ENCODE measurements around the gene PLA2G5. TPM values are rescaled to one million over a fixed set of nuclear protein-coding genes. Genes with fewer than 3 reads are reported as not detected.

Gene PLA2G5
- polyA plus RNA-seq, 3 donors = not detected

DNA sequence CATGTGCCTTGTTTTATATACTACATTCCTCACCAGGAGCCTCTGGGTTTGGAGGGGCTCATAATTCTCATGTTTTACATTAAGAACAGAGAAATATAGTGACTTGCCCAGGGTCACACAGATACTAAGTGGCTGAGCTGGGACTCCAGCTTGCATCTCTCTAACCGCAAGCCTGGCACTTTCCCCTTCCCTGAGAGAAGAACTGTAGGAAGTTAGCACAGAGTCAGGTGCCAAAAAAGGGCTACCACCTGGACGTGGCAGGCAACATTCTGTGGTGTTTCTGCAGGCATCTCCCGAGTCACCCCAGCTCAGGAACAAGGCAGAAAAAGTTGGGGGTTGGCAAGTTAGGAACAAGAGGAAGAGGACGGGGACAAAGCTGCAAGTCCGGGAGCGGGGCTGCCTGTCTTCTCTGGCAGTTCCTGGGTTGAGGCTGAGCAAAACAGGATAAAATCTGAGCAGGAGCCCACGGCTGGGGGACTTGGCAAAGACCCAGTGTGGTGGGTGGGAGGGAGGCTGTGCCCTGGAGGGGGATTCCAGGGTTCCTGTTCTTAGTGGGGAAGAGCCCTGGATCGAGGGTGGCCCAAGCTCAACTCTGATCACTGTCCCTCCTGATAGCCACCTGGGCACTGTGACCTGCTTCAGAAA is 9.8 kb downstream of the PLA2G5 start:
- no peak overlapping the region for H3K9ac ChIP-seq (ENCODE audit: insufficient read depth, low read length, poor library complexity, severe bottlenecking)
- no peaks in the 10 kb centered on the region for H3K36me3 ChIP-seq (replicated peaks in 1 of 2; ENCODE audit: control insufficient read depth in 1 of 2, insufficient read depth in 2 of 2, low read length in 2 of 2)
- no peaks in the 10 kb centered on the region for H4K20me1 ChIP-seq (ENCODE audit: insufficient read depth, low read length)
- H3K27ac ChIP-seq (ENCODE audit: low read depth in 1 of 2, low read length in 2 of 2) = no peak overlapping the region
- peaks cover 8 to 13% of the 10 kb centered on the region in 2 donors for H3K4me1 ChIP-seq (ENCODE audit: control insufficient read depth in 1 of 2, insufficient read depth in 2 of 2, low read length in 2 of 2)
- Mint-ChIP-seq H3K27me3 (ENCODE audit: low read depth in 3 of 3) (peaks cover 27 to 48% (median 37%) of the 10 kb centered on the region in 3 donors), H3K4me3 (peak overlapping the region in 1 of 2 donors; percentile 45), H3K27ac (no peak overlapping the region), H3K4me1 (peaks cover 12% of the 10 kb centered on the region), H3K36me3 (no peaks in the 10 kb centered on the region), H3K9me3 (peaks cover 0 to 9% (median 0%) of the 10 kb centered on the region in 7 donors)
- 35% methylated on average over 8 of the region's 8 CpGs for WGBS (ENCODE audit: insufficient coverage)
- no peaks in the 10 kb centered on the region for H3K79me2 ChIP-seq (ENCODE audit: insufficient read depth, low read length)
- H2AFZ ChIP-seq (ENCODE audit: insufficient read depth, low read depth, low read length, poor library complexity, severe bottlenecking) = no peak overlapping the region
- intact Hi-C loops (cut with micrococcal nuclease) = no loop called here
- H3K4me3 ChIP-seq (replicated peaks in 1 of 3; ENCODE audit: low read depth in 2 of 3, low read length in 3 of 3) = no peak overlapping the region
- H3K27me3 ChIP-seq (ENCODE audit: control insufficient read depth in 2 of 2, insufficient read depth in 2 of 2, low read length in 2 of 2) = peaks cover 0 to 19% of the 10 kb centered on the region in 2 donors
- H3K9me3 ChIP-seq (replicated peaks in 1 of 2; ENCODE audit: control insufficient read depth in 1 of 2, insufficient read depth in 1 of 2, low read length in 2 of 2) = no peaks in the 10 kb centered on the region
- no peak for DNase-seq
- no peak overlapping the region for H3K4me2 ChIP-seq (replicated peaks; ENCODE audit: extremely low read depth, low read length, poor library complexity, severe bottlenecking)
- TF ChIP-seq CTCF (IDR thresholded peaks at IDR 0.05) = no peak

DNA sequence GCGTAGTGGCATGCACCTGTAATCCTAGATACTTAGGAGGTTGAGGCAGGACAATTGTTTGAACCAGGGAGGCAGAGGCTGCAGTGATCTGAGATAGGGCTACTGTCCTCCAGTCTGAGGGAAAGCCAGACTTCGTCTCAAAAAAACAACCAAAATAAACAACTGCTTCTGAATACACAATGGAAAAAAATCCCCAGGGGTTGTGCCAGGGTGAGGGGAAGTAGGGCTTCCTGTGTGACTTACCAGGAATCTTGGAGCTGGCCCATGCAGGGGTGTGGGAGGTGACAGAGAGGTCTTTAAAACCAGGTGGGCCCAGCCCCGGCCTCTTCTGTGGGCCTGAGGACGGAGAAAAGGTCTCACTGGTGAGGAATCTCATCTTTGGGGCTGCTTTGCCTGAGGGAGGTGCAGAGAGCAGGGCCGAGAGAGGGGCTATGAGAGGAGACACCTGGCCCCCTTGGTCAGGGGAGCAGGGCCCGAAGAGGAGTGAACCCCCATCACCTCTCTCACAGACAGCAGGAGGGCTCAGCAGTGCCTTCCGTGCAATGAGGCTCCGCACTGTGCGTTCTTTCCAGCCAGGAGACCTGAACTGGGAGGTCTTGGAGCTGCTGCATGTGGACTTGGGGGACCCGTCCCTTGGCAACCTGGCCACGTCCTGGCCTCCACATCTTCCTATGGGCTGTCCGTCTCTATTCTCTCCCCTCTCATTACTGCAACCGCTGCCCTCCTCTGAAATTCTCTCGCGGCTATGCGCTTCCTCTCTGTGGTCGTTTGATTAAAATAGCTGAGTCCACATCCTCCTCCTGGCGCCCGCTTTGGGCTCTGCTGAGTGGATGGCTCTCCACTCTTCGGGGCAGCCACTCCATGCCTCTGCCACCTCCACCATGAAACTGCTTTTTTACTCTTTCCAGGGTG is 10.7 kb downstream of the PLA2G5 start:
- H3K4me1 ChIP-seq (ENCODE audit: control insufficient read depth in 1 of 2, insufficient read depth in 2 of 2, low read length in 2 of 2) = peaks cover 8 to 13% of the 10 kb centered on the region in 2 donors

More for the DNA sequence above, 10.7 kb downstream of the PLA2G5 start:
- 59% methylated on average over 5 of the region's 20 CpGs for WGBS (ENCODE audit: insufficient coverage)
- Mint-ChIP-seq H3K4me1 (peaks cover 12% of the 10 kb centered on the region), H3K4me3 (peak overlapping the region in 1 of 2 donors; percentile 59), H3K27me3 (ENCODE audit: low read depth in 3 of 3) (peaks cover 27 to 48% (median 34%) of the 10 kb centered on the region in 3 donors), H3K36me3 (no peaks in the 10 kb centered on the region), H3K9me3 (peaks cover 0 to 6% (median 0%) of the 10 kb centered on the region in 7 donors), H3K27ac (no peak overlapping the region)
- Histone ChIP-seq H3K4me3 (replicated peaks in 1 of 3; ENCODE audit: low read depth in 2 of 3, low read length in 3 of 3) (no peak overlapping the region), H3K4me2 (replicated peaks; ENCODE audit: extremely low read depth, low read length, poor library complexity, severe bottlenecking) (peak overlapping the region; percentile 15), H4K20me1 (ENCODE audit: insufficient read depth, low read length) (no peaks in the 10 kb centered on the region), H3K36me3 (replicated peaks in 1 of 2; ENCODE audit: control insufficient read depth in 1 of 2, insufficient read depth in 2 of 2, low read length in 2 of 2) (no peaks in the 10 kb centered on the region), H3K9me3 (replicated peaks in 1 of 2; ENCODE audit: control insufficient read depth in 1 of 2, insufficient read depth in 1 of 2, low read length in 2 of 2) (no peaks in the 10 kb centered on the region), H3K27ac (ENCODE audit: low read depth in 1 of 2, low read length in 2 of 2) (no peak overlapping the region), H3K9ac (ENCODE audit: insufficient read depth, low read length, poor library complexity, severe bottlenecking) (no peak overlapping the region), H3K27me3 (ENCODE audit: control insufficient read depth in 2 of 2, insufficient read depth in 2 of 2, low read length in 2 of 2) (peaks cover 0 to 19% of the 10 kb centered on the region in 2 donors), H3K79me2 (ENCODE audit: insufficient read depth, low read length) (no peaks in the 10 kb centered on the region), H2AFZ (ENCODE audit: insufficient read depth, low read depth, low read length, poor library complexity, severe bottlenecking) (peak overlapping the region; percentile 53)
- intact Hi-C loops (cut with micrococcal nuclease) = no loop called here
- DNase-seq = no peak
- TF ChIP-seq CTCF (IDR thresholded peaks at IDR 0.05) = no peak
